ENCODE results near the gene PIK3R4.

The PIK3R4 gene

GRCh38 chr3:130743354-130743753 lies 3.3 kb downstream of the PIK3R4 start:
- in situ Hi-C loops (cut with HindIII; ENCODE audit: low sequenced_read_pairs), result no loop called here

- in situ Hi-C loops (cut with HindIII; ENCODE audit: low sequenced_read_pairs), result no loop called here
These were observed 4.6 kb downstream of the PIK3R4 start for GRCh38 chr3:130741946-130742610.

GRCh38 chr3:130739848-130740247 lies 6.8 kb downstream of the PIK3R4 start:
- in situ Hi-C loops (cut with HindIII; ENCODE audit: low sequenced_read_pairs), result no loop called here

- in situ Hi-C loops (cut with HindIII; ENCODE audit: low sequenced_read_pairs), result no loop called here
These were observed 8.4 kb downstream of the PIK3R4 start for GRCh38 chr3:130738241-130738640.

GRCh38 chr3:130737622-130738021 lies 9.0 kb downstream of the PIK3R4 start:
- in situ Hi-C loops (cut with HindIII; ENCODE audit: low sequenced_read_pairs), result no loop called here

GRCh38 chr3:130733236-130733875 lies 13.3 kb downstream of the PIK3R4 start:
- in situ Hi-C loops (cut with HindIII; ENCODE audit: low sequenced_read_pairs), result no loop called here

GRCh38 chr3:130732501-130732900 lies 14.1 kb downstream of the PIK3R4 start:
- in situ Hi-C loops (cut with HindIII; ENCODE audit: low sequenced_read_pairs), result no loop called here

- in situ Hi-C loops (cut with HindIII; ENCODE audit: low sequenced_read_pairs), result no loop called here
These were observed 14.8 kb downstream of the PIK3R4 start for GRCh38 chr3:130731817-130732216.

GRCh38 chr3:130729154-130729553 lies 17.5 kb downstream of the PIK3R4 start:
- in situ Hi-C loops (cut with HindIII; ENCODE audit: low sequenced_read_pairs), result no loop called here

- in situ Hi-C loops (cut with HindIII; ENCODE audit: low sequenced_read_pairs), result no loop called here
These were observed 18.6 kb downstream of the PIK3R4 start for GRCh38 chr3:130728037-130728436.

GRCh38 chr3:130725746-130726145 lies 20.9 kb downstream of the PIK3R4 start:
- in situ Hi-C loops (cut with HindIII; ENCODE audit: low sequenced_read_pairs), result no loop called here

- in situ Hi-C loops (cut with HindIII; ENCODE audit: low sequenced_read_pairs), result no loop called here
These were observed 31.0 kb downstream of the PIK3R4 start for GRCh38 chr3:130715616-130716015.

- in situ Hi-C loops (cut with HindIII; ENCODE audit: low sequenced_read_pairs), result no loop called here
These were observed 33.8 kb downstream of the PIK3R4 start for GRCh38 chr3:130712718-130713423.

- in situ Hi-C loops (cut with HindIII; ENCODE audit: low sequenced_read_pairs), result no loop called here
These were observed 34.9 kb downstream of the PIK3R4 start for GRCh38 chr3:130711565-130712324.

- in situ Hi-C loops (cut with HindIII; ENCODE audit: low sequenced_read_pairs), result no loop called here
These were observed 37.0 kb downstream of the PIK3R4 start for GRCh38 chr3:130709671-130710070.

- in situ Hi-C loops (cut with HindIII; ENCODE audit: low sequenced_read_pairs), result no loop called here
These were observed 38.6 kb downstream of the PIK3R4 start for GRCh38 chr3:130707902-130708601.

GRCh38 chr3:130705501-130705900 lies 41.1 kb downstream of the PIK3R4 start:
- in situ Hi-C loops (cut with HindIII; ENCODE audit: low sequenced_read_pairs), result no loop called here

GRCh38 chr3:130702985-130703384 lies 43.6 kb downstream of the PIK3R4 start:
- in situ Hi-C loops (cut with HindIII; ENCODE audit: low sequenced_read_pairs), result no loop called here

- in situ Hi-C loops (cut with HindIII; ENCODE audit: low sequenced_read_pairs), result no loop called here
These were observed 46.1 kb downstream of the PIK3R4 start for GRCh38 chr3:130700541-130700940.

- in situ Hi-C loops (cut with HindIII; ENCODE audit: low sequenced_read_pairs), result no loop called here
These were observed 46.9 kb downstream of the PIK3R4 start for GRCh38 chr3:130699765-130700164.

- in situ Hi-C loops (cut with HindIII; ENCODE audit: low sequenced_read_pairs), result no loop called here
These were observed 53.3 kb downstream of the PIK3R4 start for GRCh38 chr3:130693314-130693713.
